ENCODE data around the gene PLXNB2.
A peak's percentile ranks its signal among the peaks of the same experiment; 100 is the strongest.
"Not testable (repeated sequence)": the region's sequence is repeated elsewhere in the genome, so short reads cannot be mapped to it uniquely, and the experiment has no call there.

PLXNB2 gene

GRCh38 chr22:50275181-50276055, 32.0 kb downstream of the PLXNB2 start:
- no peak for DNase-seq (ENCODE audit: low spot score)
- peaks cover 59% of the 10 kb centered on the region for H3K36me3 ChIP-seq (ENCODE audit: low read depth)
- no peak overlapping the region for H3K27ac ChIP-seq (ENCODE audit: poor library complexity, severe bottlenecking)
- no peak for ATAC-seq (ENCODE audit: low read depth)
- H3K4me1 ChIP-seq (ENCODE audit: insufficient read depth, poor library complexity, severe bottlenecking), result peaks cover 7% of the 10 kb centered on the region
- no peak for TF ChIP-seq CTCF (IDR thresholded peaks at IDR 0.05; ENCODE audit: poor library complexity, severe bottlenecking)
- no peaks in the 10 kb centered on the region for H3K9me3 ChIP-seq (ENCODE audit: severe bottlenecking)
- H3K4me3 ChIP-seq (ENCODE audit: severe bottlenecking), result no peak overlapping the region
- H3K27me3 ChIP-seq (ENCODE audit: insufficient read depth, poor library complexity, severe bottlenecking), result no peaks in the 10 kb centered on the region

GRCh38 chr22:50274771-50275170, 32.7 kb downstream of the PLXNB2 start:
- H3K27me3 ChIP-seq (ENCODE audit: insufficient read depth, poor library complexity, severe bottlenecking), result no peaks in the 10 kb centered on the region
- H3K4me3 ChIP-seq (ENCODE audit: severe bottlenecking), result no peak overlapping the region
- H3K4me1 ChIP-seq (ENCODE audit: insufficient read depth, poor library complexity, severe bottlenecking), result peaks cover 7% of the 10 kb centered on the region
- ATAC-seq (ENCODE audit: low read depth), result no peak
- H3K27ac ChIP-seq (ENCODE audit: poor library complexity, severe bottlenecking), result no peak overlapping the region
- DNase-seq (ENCODE audit: low spot score), result no peak
- no peak for TF ChIP-seq CTCF (IDR thresholded peaks at IDR 0.05; ENCODE audit: poor library complexity, severe bottlenecking)
- peaks cover 53% of the 10 kb centered on the region for H3K36me3 ChIP-seq (ENCODE audit: low read depth)
- H3K9me3 ChIP-seq (ENCODE audit: severe bottlenecking), result no peaks in the 10 kb centered on the region

- Histone ChIP-seq H3K27me3 (ENCODE audit: insufficient read depth, poor library complexity, severe bottlenecking) (no peaks in the 10 kb centered on the region), H3K9me3 (ENCODE audit: severe bottlenecking) (no peaks in the 10 kb centered on the region), H3K4me1 (ENCODE audit: insufficient read depth, poor library complexity, severe bottlenecking) (peaks cover 7% of the 10 kb centered on the region), H3K27ac (ENCODE audit: poor library complexity, severe bottlenecking) (no peak overlapping the region), H3K4me3 (ENCODE audit: severe bottlenecking) (no peak overlapping the region), H3K36me3 (ENCODE audit: low read depth) (peaks cover 48% of the 10 kb centered on the region)
- DNase-seq (ENCODE audit: low spot score), result no peak
- ATAC-seq (ENCODE audit: low read depth), result peak; percentile 17; the same call in 1 of the 3 replicates
- peak; percentile 34 for TF ChIP-seq CTCF (IDR thresholded peaks at IDR 0.05; ENCODE audit: poor library complexity, severe bottlenecking)
Observed at GRCh38 chr22:50274311-50274710, 33.1 kb downstream of the PLXNB2 start.

GRCh38 chr22:50273781-50274180, 33.7 kb downstream of the PLXNB2 start:
- not testable (repeated sequence) for H3K9me3 ChIP-seq (ENCODE audit: severe bottlenecking); DNase-seq (ENCODE audit: low spot score); ATAC-seq (ENCODE audit: low read depth); H3K27ac ChIP-seq (ENCODE audit: poor library complexity, severe bottlenecking); H3K27me3 ChIP-seq (ENCODE audit: insufficient read depth, poor library complexity, severe bottlenecking); H3K4me3 ChIP-seq (ENCODE audit: severe bottlenecking)
- Histone ChIP-seq H3K36me3 (ENCODE audit: low read depth) (peaks cover 43% of the 10 kb centered on the region), H3K4me1 (ENCODE audit: insufficient read depth, poor library complexity, severe bottlenecking) (peaks cover 11% of the 10 kb centered on the region)

- H3K27me3 ChIP-seq (ENCODE audit: insufficient read depth, poor library complexity, severe bottlenecking); ATAC-seq (ENCODE audit: low read depth); H3K4me3 ChIP-seq (ENCODE audit: severe bottlenecking); H3K27ac ChIP-seq (ENCODE audit: poor library complexity, severe bottlenecking); DNase-seq (ENCODE audit: low spot score); H3K9me3 ChIP-seq (ENCODE audit: severe bottlenecking): not testable (repeated sequence)
- peaks cover 14% of the 10 kb centered on the region for H3K4me1 ChIP-seq (ENCODE audit: insufficient read depth, poor library complexity, severe bottlenecking)
- H3K36me3 ChIP-seq (ENCODE audit: low read depth), result peaks cover 39% of the 10 kb centered on the region
Observed at GRCh38 chr22:50273352-50273751, 34.1 kb downstream of the PLXNB2 start.
